ENCODE data around the gene ULK4.

DNA sequence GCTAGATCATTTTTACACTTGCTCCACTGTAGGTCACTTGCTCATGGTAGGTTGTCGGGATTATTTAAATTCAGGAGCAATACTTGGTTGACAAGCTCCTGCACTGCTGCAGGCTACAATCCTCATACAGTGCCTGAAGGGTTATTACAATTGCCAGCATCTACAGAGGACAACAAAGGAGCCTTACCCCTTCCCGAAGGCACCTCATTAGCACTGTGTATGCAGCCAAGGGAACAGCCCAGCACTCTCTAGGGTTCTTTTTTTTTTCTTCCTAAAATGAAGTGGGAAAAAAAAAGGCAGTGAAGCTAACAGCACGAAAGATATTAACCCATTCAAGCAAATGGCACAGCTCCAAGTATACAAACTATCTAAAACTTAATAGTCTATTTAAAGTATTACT, 142.7 kb downstream of the ULK4 start:
- TF ChIP-seq CTCF (conservative IDR thresholded peaks at IDR 0.05) (no peak), EZH2 (IDR thresholded peaks at IDR 0.05; ENCODE audit: low read depth) (no peak)
